ENCODE data around the gene PTPRD.
"Not testable (repeated sequence)": the region's sequence is repeated elsewhere in the genome, so short reads cannot be mapped to it uniquely, and the experiment has no call there.

Gene PTPRD

DNA sequence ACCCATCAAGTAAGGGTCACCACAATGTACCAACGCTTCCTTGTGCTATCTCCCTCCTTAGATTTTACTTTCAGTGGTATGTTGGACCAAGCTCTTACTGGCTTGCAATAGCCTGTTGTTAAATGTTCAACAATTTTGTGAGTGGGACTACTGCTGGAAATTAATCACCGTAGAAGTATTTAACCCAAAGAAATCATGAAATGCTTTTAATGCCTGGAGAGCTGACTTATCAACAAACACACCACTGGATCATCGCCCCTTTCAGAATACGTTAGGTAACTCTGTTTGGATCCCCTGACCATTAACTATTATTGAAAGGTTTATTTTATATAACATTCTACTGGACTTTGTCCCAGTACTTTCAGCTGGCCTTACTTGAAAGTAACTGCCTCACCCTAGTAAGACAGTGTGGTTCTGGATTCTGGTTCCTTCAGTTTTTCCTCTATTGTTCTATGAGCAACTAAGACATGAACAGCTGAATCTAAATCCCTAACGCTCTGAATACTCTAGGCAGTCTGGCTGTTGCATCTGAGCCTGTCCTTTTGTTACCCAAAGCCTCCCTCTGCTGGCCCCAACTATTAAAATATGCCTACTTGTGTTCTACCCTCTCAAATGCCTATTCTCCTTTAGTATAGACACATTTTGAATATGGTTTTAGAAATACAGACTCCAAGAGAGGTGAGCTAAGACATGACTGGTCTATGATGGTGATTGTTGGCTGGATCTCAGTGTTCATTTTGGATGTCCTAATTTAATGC is 1609.8 kb downstream of the PTPRD start:
- Histone ChIP-seq H3K9ac (ENCODE audit: low read depth, low read length) (no peak overlapping the region), H3K4me3 (ENCODE audit: low read depth, low read length) (no peak overlapping the region), H3K4me1 (ENCODE audit: control insufficient read depth, insufficient read depth, low read length) (no peaks in the 10 kb centered on the region), H3K27me3 (ENCODE audit: control insufficient read depth, insufficient read depth, low read length) (no peaks in the 10 kb centered on the region), H3K9me3 (ENCODE audit: control insufficient read depth, insufficient read depth, low read length) (no peaks in the 10 kb centered on the region), H3K36me3 (ENCODE audit: control insufficient read depth, insufficient read depth, low read length) (no peaks in the 10 kb centered on the region)

GRCh38 chr9:8980496-8981013 is 1632.2 kb downstream of the PTPRD start:
- Histone ChIP-seq H3K9me3 (ENCODE audit: control insufficient read depth, insufficient read depth, low read length) (no peaks in the 10 kb centered on the region), H3K27me3 (ENCODE audit: control insufficient read depth, insufficient read depth, low read length) (no peaks in the 10 kb centered on the region), H3K36me3 (ENCODE audit: control insufficient read depth, insufficient read depth, low read length) (no peaks in the 10 kb centered on the region), H3K4me3 (ENCODE audit: low read depth, low read length) (no peak overlapping the region), H3K9ac (ENCODE audit: low read depth, low read length) (no peak overlapping the region), H3K4me1 (ENCODE audit: control insufficient read depth, insufficient read depth, low read length) (no peaks in the 10 kb centered on the region)

GRCh38 chr9:8978334-8978733 is 1634.5 kb downstream of the PTPRD start:
- Histone ChIP-seq H3K27me3 (ENCODE audit: control insufficient read depth, insufficient read depth, low read length) (no peaks in the 10 kb centered on the region), H3K4me1 (ENCODE audit: control insufficient read depth, insufficient read depth, low read length) (no peaks in the 10 kb centered on the region), H3K36me3 (ENCODE audit: control insufficient read depth, insufficient read depth, low read length) (no peaks in the 10 kb centered on the region), H3K9ac (ENCODE audit: low read depth, low read length) (no peak overlapping the region), H3K9me3 (ENCODE audit: control insufficient read depth, insufficient read depth, low read length) (no peaks in the 10 kb centered on the region), H3K4me3 (ENCODE audit: low read depth, low read length) (no peak overlapping the region)

DNA sequence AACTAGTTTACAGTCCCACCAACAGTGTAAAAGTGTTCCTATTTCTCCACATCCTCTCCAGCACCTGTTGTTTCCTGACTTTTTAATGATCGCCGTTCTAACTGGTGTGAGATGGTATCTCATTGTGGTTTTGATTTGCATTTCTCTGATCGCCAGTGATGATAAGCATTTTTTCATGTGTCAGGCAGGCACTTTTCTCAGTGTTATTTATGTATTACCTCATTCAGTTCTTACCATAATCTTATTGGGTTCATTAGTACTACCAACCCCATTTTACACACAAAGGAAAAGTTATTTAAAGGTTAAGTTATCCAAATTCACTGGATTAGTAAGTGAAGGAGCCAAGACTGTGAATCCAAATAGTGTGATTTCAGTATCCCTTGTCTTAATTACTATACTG is 1644.5 kb downstream of the PTPRD start:
- not testable (repeated sequence) for H3K9me3 ChIP-seq (ENCODE audit: control insufficient read depth, insufficient read depth, low read length); H3K9ac ChIP-seq (ENCODE audit: low read depth, low read length); H3K4me3 ChIP-seq (ENCODE audit: low read depth, low read length); H3K4me1 ChIP-seq (ENCODE audit: control insufficient read depth, insufficient read depth, low read length); H3K36me3 ChIP-seq (ENCODE audit: control insufficient read depth, insufficient read depth, low read length); H3K27me3 ChIP-seq (ENCODE audit: control insufficient read depth, insufficient read depth, low read length)

DNA sequence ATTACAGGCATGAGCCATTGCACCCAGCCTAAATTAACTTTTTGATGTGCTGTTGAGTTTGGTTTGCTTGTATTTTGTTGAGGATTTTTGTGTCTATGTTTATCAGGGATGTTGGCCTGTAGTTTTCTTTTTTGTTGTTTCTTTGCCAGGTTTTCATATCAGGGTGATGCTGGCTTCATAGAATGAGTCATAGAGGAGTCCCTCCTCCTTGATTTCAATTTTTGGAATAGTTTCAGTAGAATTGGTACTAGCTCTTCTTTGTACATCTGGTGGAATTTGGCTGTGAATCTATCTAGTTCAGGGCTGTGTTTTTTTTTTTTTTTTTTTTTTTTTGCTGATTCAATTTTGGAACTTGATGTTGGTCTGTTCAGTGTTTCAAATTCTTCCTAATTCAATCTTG is 1648.9 kb downstream of the PTPRD start:
- Histone ChIP-seq H3K9ac (ENCODE audit: low read depth, low read length) (no peak overlapping the region), H3K9me3 (ENCODE audit: control insufficient read depth, insufficient read depth, low read length) (no peaks in the 10 kb centered on the region), H3K36me3 (ENCODE audit: control insufficient read depth, insufficient read depth, low read length) (no peaks in the 10 kb centered on the region), H3K4me3 (ENCODE audit: low read depth, low read length) (no peak overlapping the region), H3K4me1 (ENCODE audit: control insufficient read depth, insufficient read depth, low read length) (no peaks in the 10 kb centered on the region), H3K27me3 (ENCODE audit: control insufficient read depth, insufficient read depth, low read length) (no peaks in the 10 kb centered on the region)

GRCh38 chr9:8962084-8962483 is 1650.7 kb downstream of the PTPRD start:
- H3K27me3 ChIP-seq (ENCODE audit: control insufficient read depth, insufficient read depth, low read length), result no peaks in the 10 kb centered on the region
- H3K4me1 ChIP-seq (ENCODE audit: control insufficient read depth, insufficient read depth, low read length), result no peaks in the 10 kb centered on the region
- no peaks in the 10 kb centered on the region for H3K9me3 ChIP-seq (ENCODE audit: control insufficient read depth, insufficient read depth, low read length)
- no peaks in the 10 kb centered on the region for H3K36me3 ChIP-seq (ENCODE audit: control insufficient read depth, insufficient read depth, low read length)
- no peak overlapping the region for H3K4me3 ChIP-seq (ENCODE audit: low read depth, low read length)
- H3K9ac ChIP-seq (ENCODE audit: low read depth, low read length), result no peak overlapping the region

DNA sequence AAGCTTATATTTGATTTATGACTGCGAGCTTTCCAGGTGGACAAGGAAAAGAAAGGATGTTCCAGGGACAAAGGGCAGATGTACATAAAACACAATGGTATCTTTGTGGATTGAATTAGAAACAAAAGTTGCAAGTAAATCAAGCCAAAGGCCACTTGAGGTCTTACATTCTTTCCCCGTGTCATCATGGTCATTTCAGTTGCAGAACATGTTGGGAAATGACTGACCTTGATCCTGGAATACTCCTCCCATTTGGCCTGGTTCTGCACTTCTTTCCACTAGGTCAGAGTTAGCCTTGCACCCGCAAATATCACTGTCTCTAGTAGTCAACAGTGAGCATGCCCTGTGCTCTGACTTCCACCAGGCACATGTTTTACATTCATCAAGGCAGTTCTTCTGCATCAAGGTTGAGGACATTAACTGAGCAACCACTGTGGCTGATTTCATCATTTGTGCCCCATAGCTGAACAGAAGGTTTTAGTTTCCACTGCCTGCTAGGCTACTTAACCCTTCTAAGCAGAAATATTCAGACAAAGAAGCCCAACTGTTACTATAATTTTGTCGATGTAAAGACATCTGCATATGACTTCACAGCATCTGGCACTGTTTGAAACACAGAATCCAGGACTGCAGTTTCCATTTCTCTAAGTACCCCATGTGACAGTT is 1651.5 kb downstream of the PTPRD start:
- Histone ChIP-seq H3K4me3 (ENCODE audit: low read depth, low read length) (no peak overlapping the region), H3K4me1 (ENCODE audit: control insufficient read depth, insufficient read depth, low read length) (no peaks in the 10 kb centered on the region), H3K9ac (ENCODE audit: low read depth, low read length) (no peak overlapping the region), H3K36me3 (ENCODE audit: control insufficient read depth, insufficient read depth, low read length) (no peaks in the 10 kb centered on the region), H3K27me3 (ENCODE audit: control insufficient read depth, insufficient read depth, low read length) (no peaks in the 10 kb centered on the region), H3K9me3 (ENCODE audit: control insufficient read depth, insufficient read depth, low read length) (no peaks in the 10 kb centered on the region)

- no peaks in the 10 kb centered on the region for H3K27me3 ChIP-seq (ENCODE audit: control insufficient read depth, insufficient read depth, low read length)
Measured at GRCh38 chr9:8960254-8960653, 1652.5 kb downstream of the PTPRD start.

DNA sequence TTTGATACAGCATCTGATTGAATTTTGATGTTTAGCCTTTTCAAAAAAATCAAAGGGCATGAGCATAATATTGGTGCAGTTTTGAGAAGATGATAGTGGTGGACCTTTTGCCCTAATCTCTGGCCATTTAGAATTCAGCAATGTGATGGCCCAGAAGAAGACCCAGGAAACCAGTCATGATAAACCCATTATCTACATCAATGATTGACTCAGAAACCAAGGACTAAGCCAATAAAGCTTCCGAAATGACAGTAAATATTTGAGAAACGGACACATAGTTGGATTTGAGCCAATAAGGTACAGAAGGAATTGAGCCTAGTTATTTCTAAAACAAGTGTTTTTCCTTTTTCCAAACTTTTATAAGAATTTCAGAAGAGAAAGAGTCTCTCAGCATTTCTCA is 1654.4 kb downstream of the PTPRD start:
- Histone ChIP-seq H3K9ac (ENCODE audit: low read depth, low read length) (no peak overlapping the region), H3K27me3 (ENCODE audit: control insufficient read depth, insufficient read depth, low read length) (no peaks in the 10 kb centered on the region), H3K4me3 (ENCODE audit: low read depth, low read length) (no peak overlapping the region), H3K4me1 (ENCODE audit: control insufficient read depth, insufficient read depth, low read length) (no peaks in the 10 kb centered on the region), H3K36me3 (ENCODE audit: control insufficient read depth, insufficient read depth, low read length) (no peaks in the 10 kb centered on the region), H3K9me3 (ENCODE audit: control insufficient read depth, insufficient read depth, low read length) (no peaks in the 10 kb centered on the region)

More at GRCh38 chr9:8960254-8960653, 1652.5 kb downstream of the PTPRD start:
- no peaks in the 10 kb centered on the region for H3K9me3 ChIP-seq (ENCODE audit: control insufficient read depth, insufficient read depth, low read length)
- no peaks in the 10 kb centered on the region for H3K4me1 ChIP-seq (ENCODE audit: control insufficient read depth, insufficient read depth, low read length)
- no peak overlapping the region for H3K9ac ChIP-seq (ENCODE audit: low read depth, low read length)
- no peak overlapping the region for H3K4me3 ChIP-seq (ENCODE audit: low read depth, low read length)
- H3K36me3 ChIP-seq (ENCODE audit: control insufficient read depth, insufficient read depth, low read length), result no peaks in the 10 kb centered on the region

DNA sequence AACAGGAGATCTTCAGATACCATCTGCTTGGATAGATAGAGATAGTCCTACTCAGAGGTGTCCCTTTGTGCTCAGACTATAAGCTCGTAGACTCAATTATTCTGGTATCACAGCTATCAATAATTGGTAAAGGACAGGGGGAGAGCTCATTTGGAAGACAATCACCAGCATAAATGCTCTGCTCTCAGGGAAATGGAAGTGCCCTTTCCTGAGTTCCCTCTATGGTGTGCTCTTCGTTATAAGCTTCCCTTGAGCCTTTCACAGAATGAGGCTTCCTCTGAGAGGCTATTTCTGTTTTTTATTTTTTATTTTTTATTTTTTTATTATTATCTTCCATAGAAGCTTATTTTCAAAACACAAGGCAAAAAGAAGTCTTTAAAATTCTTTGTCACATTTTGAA is 1657.5 kb downstream of the PTPRD start:
- Histone ChIP-seq H3K36me3 (ENCODE audit: control insufficient read depth, insufficient read depth, low read length) (no peaks in the 10 kb centered on the region), H3K27me3 (ENCODE audit: control insufficient read depth, insufficient read depth, low read length) (no peaks in the 10 kb centered on the region), H3K9me3 (ENCODE audit: control insufficient read depth, insufficient read depth, low read length) (no peaks in the 10 kb centered on the region), H3K9ac (ENCODE audit: low read depth, low read length) (no peak overlapping the region), H3K4me1 (ENCODE audit: control insufficient read depth, insufficient read depth, low read length) (no peaks in the 10 kb centered on the region), H3K4me3 (ENCODE audit: low read depth, low read length) (no peak overlapping the region)

GRCh38 chr9:8946461-8946860 is 1666.3 kb downstream of the PTPRD start:
- H3K4me3 ChIP-seq (ENCODE audit: low read depth, low read length), result no peak overlapping the region
- H3K9me3 ChIP-seq (ENCODE audit: control insufficient read depth, insufficient read depth, low read length), result no peaks in the 10 kb centered on the region
- H3K9ac ChIP-seq (ENCODE audit: low read depth, low read length), result no peak overlapping the region
- no peaks in the 10 kb centered on the region for H3K27me3 ChIP-seq (ENCODE audit: control insufficient read depth, insufficient read depth, low read length)
- H3K36me3 ChIP-seq (ENCODE audit: control insufficient read depth, insufficient read depth, low read length), result no peaks in the 10 kb centered on the region
- no peaks in the 10 kb centered on the region for H3K4me1 ChIP-seq (ENCODE audit: control insufficient read depth, insufficient read depth, low read length)

GRCh38 chr9:8943392-8943791 is 1669.4 kb downstream of the PTPRD start:
- no peak overlapping the region for H3K9ac ChIP-seq (ENCODE audit: low read depth, low read length)
- H3K36me3 ChIP-seq (ENCODE audit: control insufficient read depth, insufficient read depth, low read length), result no peaks in the 10 kb centered on the region
- no peak overlapping the region for H3K4me3 ChIP-seq (ENCODE audit: low read depth, low read length)
- no peaks in the 10 kb centered on the region for H3K9me3 ChIP-seq (ENCODE audit: control insufficient read depth, insufficient read depth, low read length)
- H3K27me3 ChIP-seq (ENCODE audit: control insufficient read depth, insufficient read depth, low read length), result no peaks in the 10 kb centered on the region
- no peaks in the 10 kb centered on the region for H3K4me1 ChIP-seq (ENCODE audit: control insufficient read depth, insufficient read depth, low read length)
